Natural killer cell (primary cell): Measurements from ENCODE around the gene USP35. TPM values are rescaled to one million over a fixed set of nuclear protein-coding genes. Genes with fewer than 3 reads are reported as not detected.
"Not testable (repeated sequence)": the region's sequence is repeated elsewhere in the genome, so short reads cannot be mapped to it uniquely, and the experiment has no call there.

Source experiments
- ATAC-seq, 3 donors: fragments of 150-1000 bp in 2 of 3; fragments of 200-7000 bp in 1 of 3; cut with Tn5 transposase; 1 replicate in 1 of 3; 2 replicates in 2 of 3; pipeline ENCODE4 v1.10.0; 2021; ENCODE audit warnings: mild to moderate bottlenecking in 2 of 3, moderate library complexity in 2 of 3
- DNase-seq, 2 donors: peaks; one replicate each; pipeline versions ENCODE4 v3.0.0 to v3.0.0-alpha.2; 2013 to 2021; ENCODE audit warnings: mixed read lengths in 1 of 2
- H3K27ac ChIP-seq: one replicate; pipeline ENCODE4 v1.5.1; 2013; ENCODE audit warnings: mild to moderate bottlenecking, low read length
- H3K27me3 ChIP-seq: one replicate; pipeline ENCODE4 v1.6.1; 2013; ENCODE audit warnings: low read length; ENCODE audit not compliant: control insufficient read depth, insufficient read depth
- H3K36me3 ChIP-seq: one replicate; pipeline ENCODE4 v1.6.1; 2013; ENCODE audit warnings: low read length; ENCODE audit not compliant: control insufficient read depth, insufficient read depth
- H3K4me1 ChIP-seq: one replicate; pipeline ENCODE4 v1.6.1; 2013; ENCODE audit warnings: low read length; ENCODE audit not compliant: control insufficient read depth, insufficient read depth
- H3K4me3 ChIP-seq: one replicate; pipeline ENCODE4 v1.5.1; 2013; ENCODE audit warnings: low read length
- H3K9me3 ChIP-seq: one replicate; pipeline ENCODE4 v1.6.1; 2013; ENCODE audit warnings: low read length; ENCODE audit not compliant: control insufficient read depth, insufficient read depth
- H3K27ac Mint-ChIP-seq, 2 donors: one replicate each; pipeline ENCODE4 v1.8.0; 2022; ENCODE audit warnings: mild to moderate bottlenecking in 2 of 2, mixed read lengths in 2 of 2, moderate library complexity in 1 of 2
- H3K27me3 Mint-ChIP-seq, 2 donors: one replicate each; pipeline ENCODE4 v1.8.0; 2022; ENCODE audit warnings: low read depth in 2 of 2, mixed read lengths in 2 of 2
- H3K36me3 Mint-ChIP-seq: one replicate; pipeline ENCODE4 v1.8.0; 2022; ENCODE audit warnings: mixed read lengths
- H3K4me1 Mint-ChIP-seq, 2 donors: one replicate each; pipeline ENCODE4 v1.8.0; 2022; ENCODE audit warnings: mixed read lengths in 2 of 2
- H3K4me3 Mint-ChIP-seq: one replicate; pipeline ENCODE4 v1.8.0; 2022; ENCODE audit warnings: mild to moderate bottlenecking, moderate library complexity, mixed read lengths
- H3K9me3 Mint-ChIP-seq, 2 donors: one replicate each; pipeline ENCODE4 v1.8.0; 2022; ENCODE audit warnings: mixed read lengths in 2 of 2
- WGBS: methylation state at CpG from one replicate; pipeline ENCODE4 v1.1.7; 2013; ENCODE audit warnings: missing lambda C conversion rate; ENCODE audit not compliant: insufficient coverage; 5-methylcytosine and 5-hydroxymethylcytosine counted together
- intact Hi-C: fragments of 100-400 bp; cut with micrococcal nuclease; formaldehyde crosslinking; loops from one replicate; pipeline ENCODE4 v1.14.2; 2022
- total RNA-seq, 4 donors: library from RNA; stranded (reverse); fragments of 120-200 nt in 1 of 4; gene quantifications; one replicate each; pipeline versions ENCODE4 v1.2.3 to v1.2.4, GENCODE V29; 2013 to 2022
- TF ChIP-seq, protein P1 (sequence below): fragments of 200-600 bp; IDR thresholded peaks from one replicate; pipeline ENCODE4 v1.8.0; 2022; ENCODE audit warnings: antibody characterized with exemption

Gene USP35
- total RNA-seq, 3 donors from 2014 or later (not counting 1 experiment from before 2014, with no cell fraction given) = 6.1 to 8.5 (median 8.1) TPM

DNA sequence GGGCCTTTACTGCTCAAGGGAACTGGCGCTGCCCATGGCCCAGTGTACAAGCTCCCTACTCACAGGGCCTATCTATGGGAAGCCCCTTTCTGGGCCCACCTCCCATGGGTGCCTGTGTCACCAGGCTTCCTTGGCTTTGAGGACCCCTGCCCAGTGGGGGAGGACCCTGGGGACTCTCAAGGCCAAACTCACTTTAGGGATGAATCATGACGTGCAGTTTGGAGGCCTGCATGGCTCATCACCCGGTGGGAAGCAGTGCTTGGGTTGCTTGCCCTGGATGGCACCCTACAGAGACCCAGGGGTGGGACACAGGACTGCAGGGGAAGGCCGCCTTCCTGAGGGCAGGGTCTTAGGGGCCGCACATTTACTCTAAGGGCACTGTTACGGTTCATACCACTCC, 16.8 kb upstream of the USP35 start:
- H3K4me1 ChIP-seq = no peaks in the 10 kb centered on the region
- no peaks in the 10 kb centered on the region for H3K9me3 ChIP-seq
- DNase-seq = no peak
- no peak overlapping the region for H3K27ac ChIP-seq
- peaks cover 3% of the 10 kb centered on the region for H3K36me3 ChIP-seq
- intact Hi-C loops = no loop called here
- H3K27me3 ChIP-seq = no peaks in the 10 kb centered on the region
- H3K4me3 ChIP-seq = no peak overlapping the region
- no peak overlapping the region for H3K4me3 Mint-ChIP-seq
- H3K36me3 Mint-ChIP-seq = no peaks in the 10 kb centered on the region
- no peak for ATAC-seq
- H3K27me3 Mint-ChIP-seq = no peaks in the 10 kb centered on the region
- WGBS = 94% methylated on average over 6 of the region's 6 CpGs
- H3K27ac Mint-ChIP-seq = no peak overlapping the region
- no peaks in the 10 kb centered on the region for H3K4me1 Mint-ChIP-seq
- no peaks in the 10 kb centered on the region for H3K9me3 Mint-ChIP-seq
- TF ChIP-seq, protein P1, sequence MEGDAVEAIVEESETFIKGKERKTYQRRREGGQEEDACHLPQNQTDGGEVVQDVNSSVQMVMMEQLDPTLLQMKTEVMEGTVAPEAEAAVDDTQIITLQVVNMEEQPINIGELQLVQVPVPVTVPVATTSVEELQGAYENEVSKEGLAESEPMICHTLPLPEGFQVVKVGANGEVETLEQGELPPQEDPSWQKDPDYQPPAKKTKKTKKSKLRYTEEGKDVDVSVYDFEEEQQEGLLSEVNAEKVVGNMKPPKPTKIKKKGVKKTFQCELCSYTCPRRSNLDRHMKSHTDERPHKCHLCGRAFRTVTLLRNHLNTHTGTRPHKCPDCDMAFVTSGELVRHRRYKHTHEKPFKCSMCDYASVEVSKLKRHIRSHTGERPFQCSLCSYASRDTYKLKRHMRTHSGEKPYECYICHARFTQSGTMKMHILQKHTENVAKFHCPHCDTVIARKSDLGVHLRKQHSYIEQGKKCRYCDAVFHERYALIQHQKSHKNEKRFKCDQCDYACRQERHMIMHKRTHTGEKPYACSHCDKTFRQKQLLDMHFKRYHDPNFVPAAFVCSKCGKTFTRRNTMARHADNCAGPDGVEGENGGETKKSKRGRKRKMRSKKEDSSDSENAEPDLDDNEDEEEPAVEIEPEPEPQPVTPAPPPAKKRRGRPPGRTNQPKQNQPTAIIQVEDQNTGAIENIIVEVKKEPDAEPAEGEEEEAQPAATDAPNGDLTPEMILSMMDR = no peak

DNA sequence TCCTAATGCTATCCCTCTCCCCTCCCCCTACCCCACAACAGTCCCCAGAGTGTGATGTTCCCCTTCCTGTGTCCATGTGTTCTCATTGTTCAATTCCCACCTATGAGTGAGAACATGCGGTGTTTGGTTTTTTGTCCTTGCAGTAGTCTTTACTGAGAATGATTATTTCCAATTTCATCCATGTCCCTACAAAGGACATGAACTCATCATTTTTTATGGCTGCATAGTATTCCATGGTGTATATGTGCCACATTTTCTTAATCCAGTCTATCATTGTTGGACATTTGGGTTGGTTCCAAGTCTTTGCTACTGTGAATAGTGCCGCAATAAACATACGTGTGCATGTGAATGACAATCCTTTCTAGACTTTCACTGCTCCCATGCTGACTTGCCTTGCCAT, 12.9 kb upstream of the USP35 start:
- H3K27ac ChIP-seq, DNase-seq, ATAC-seq, H3K9me3 ChIP-seq, intact Hi-C loops, H3K9me3 Mint-ChIP-seq, H3K27me3 ChIP-seq, H3K4me3 ChIP-seq, H3K4me1 ChIP-seq, H3K36me3 ChIP-seq, H3K27ac Mint-ChIP-seq, H3K4me3 Mint-ChIP-seq, H3K36me3 Mint-ChIP-seq, H3K27me3 Mint-ChIP-seq, H3K4me1 Mint-ChIP-seq: not testable (repeated sequence)
- WGBS = 98% methylated on average over 2 of the region's 3 CpGs

DNA sequence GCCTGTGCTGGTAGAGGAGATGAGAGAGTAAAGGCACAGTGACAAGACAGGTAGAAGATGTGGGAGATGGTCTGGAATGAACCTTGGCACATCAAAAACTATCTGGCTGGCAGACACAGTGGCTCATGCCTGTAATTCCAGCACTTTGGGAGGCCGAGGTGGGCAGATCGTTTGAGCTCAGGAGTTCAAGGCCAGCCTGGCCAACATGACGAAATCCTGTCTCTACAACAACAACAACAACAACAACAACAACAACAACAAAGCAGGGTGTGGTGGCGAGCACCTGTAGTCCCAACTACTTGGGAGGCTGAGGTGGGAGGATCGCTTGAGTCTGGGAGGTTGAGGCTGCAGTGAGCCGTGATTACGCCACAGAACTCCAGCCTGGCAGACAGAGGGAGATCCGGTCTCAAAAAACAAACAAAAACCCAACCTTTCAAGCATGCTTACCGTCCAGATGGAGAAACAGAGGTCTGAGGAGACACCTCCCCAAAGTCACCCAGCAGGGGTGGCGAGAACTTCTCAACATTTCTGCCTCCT, 12.0 kb upstream of the USP35 start:
- no peaks in the 10 kb centered on the region for H3K36me3 Mint-ChIP-seq
- H3K9me3 Mint-ChIP-seq = no peaks in the 10 kb centered on the region

DNA sequence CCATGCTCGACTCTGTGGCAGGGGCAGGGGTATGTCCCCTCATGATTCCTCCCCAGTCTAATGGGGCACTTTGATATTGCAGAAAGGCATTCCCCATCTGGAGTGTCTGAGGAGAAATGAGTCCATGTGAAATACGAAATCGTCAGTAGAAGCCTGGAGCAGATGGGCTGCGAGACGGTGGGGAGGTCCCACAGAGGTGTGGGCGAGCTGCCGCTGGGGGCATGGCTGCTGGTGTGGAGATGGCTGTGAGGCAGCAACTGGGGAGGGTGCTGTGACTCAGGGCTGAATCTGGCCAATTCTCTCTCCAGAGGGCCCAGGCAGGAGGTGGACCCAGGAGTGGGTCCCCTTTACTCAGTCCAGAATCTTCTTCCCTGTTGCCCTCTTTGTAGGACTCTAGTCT, 11.5 kb upstream of the USP35 start:
- Mint-ChIP-seq H3K36me3 (no peaks in the 10 kb centered on the region), H3K27ac (no peak overlapping the region)

More for the DNA sequence above, 12.0 kb upstream of the USP35 start:
- no peaks in the 10 kb centered on the region for H3K4me1 ChIP-seq
- H3K9me3 ChIP-seq = no peaks in the 10 kb centered on the region
- no peak for DNase-seq
- H3K4me1 Mint-ChIP-seq = peaks cover 0 to 7% of the 10 kb centered on the region in 2 donors
- H3K27ac Mint-ChIP-seq = no peak overlapping the region
- H3K4me3 Mint-ChIP-seq = no peak overlapping the region
- ATAC-seq = no peak
- no peak overlapping the region for H3K27ac ChIP-seq
- no peaks in the 10 kb centered on the region for H3K27me3 ChIP-seq
- no peak overlapping the region for H3K4me3 ChIP-seq
- no peaks in the 10 kb centered on the region for H3K27me3 Mint-ChIP-seq
- WGBS = 97% methylated on average over 8 of the region's 10 CpGs
- TF ChIP-seq, protein P1 = no peak
- intact Hi-C loops = no loop called here
- H3K36me3 ChIP-seq = peaks cover 3% of the 10 kb centered on the region

More for the DNA sequence above, 11.5 kb upstream of the USP35 start:
- Histone ChIP-seq H3K36me3 (peaks cover 3% of the 10 kb centered on the region), H3K9me3 (no peaks in the 10 kb centered on the region), H3K27me3 (no peaks in the 10 kb centered on the region), H3K4me1 (no peaks in the 10 kb centered on the region), H3K4me3 (no peak overlapping the region), H3K27ac (no peak overlapping the region)
- ATAC-seq (no peak), DNase-seq (no peak)
- intact Hi-C loops = no loop called here
- 99% methylated on average over 7 of the region's 7 CpGs for WGBS
- H3K27me3 Mint-ChIP-seq = no peaks in the 10 kb centered on the region
- TF ChIP-seq, protein P1 = no peak
- H3K4me1 Mint-ChIP-seq = peaks cover 0 to 7% of the 10 kb centered on the region in 2 donors
- no peaks in the 10 kb centered on the region for H3K9me3 Mint-ChIP-seq
- H3K4me3 Mint-ChIP-seq = no peak overlapping the region
